ENCODE data around the gene SYT1.
A peak's percentile ranks its signal among the peaks of the same experiment; 100 is the strongest.
"Not testable (repeated sequence)": the region's sequence is repeated elsewhere in the genome, so short reads cannot be mapped to it uniquely, and the experiment has no call there.

SYT1 gene

DNA sequence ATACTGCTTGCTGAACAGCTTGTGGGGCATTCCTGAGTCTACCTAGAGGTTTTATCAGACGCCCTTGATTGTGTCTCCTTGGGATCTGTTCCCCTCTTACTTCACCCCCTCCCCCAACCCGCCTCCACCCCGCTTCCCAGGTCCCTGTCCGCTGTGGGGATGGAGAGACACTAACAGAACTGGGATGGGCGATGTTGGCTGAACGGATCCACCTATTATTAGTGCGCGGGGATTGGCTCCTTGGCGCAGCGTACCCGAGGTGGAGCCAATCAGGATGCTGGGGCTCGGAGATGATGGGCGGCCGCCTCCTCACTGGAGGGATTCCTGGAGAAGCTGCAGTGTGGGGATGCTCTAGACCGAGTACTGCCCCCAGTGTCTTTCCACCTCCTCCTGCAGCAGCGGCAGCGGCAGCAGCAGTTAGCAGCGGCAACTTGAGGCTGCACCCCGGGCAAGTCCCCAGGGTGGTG is at the start of gene SYT1:
Gene SYT1 (plus strand): TSS at position 372 of the 467 bp plus-strand sequence.
- Histone ChIP-seq H3K4me3 (ENCODE audit: low read depth in 1 of 2, low read length in 2 of 2) (peak within 1 kb of the TSS; percentile 62 to 73), H3K4me1 (ENCODE audit: control insufficient read depth in 1 of 2, insufficient read depth in 2 of 2, low read length in 2 of 2) (peaks cover 0 to 22% of the 10 kb centered on the region in 2 donors), H3K27ac (ENCODE audit: low read length) (no peak within 1 kb of the TSS), H3K9me3 (ENCODE audit: control insufficient read depth in 1 of 2, low read length in 2 of 2) (no peaks in the 10 kb centered on the region), H3K36me3 (ENCODE audit: control insufficient read depth in 1 of 2, insufficient read depth in 2 of 2, low read length in 2 of 2) (no peaks in the 10 kb centered on the region), H3K27me3 (ENCODE audit: low read depth, low read length) (peaks cover 9% of the 10 kb centered on the region)

DNA sequence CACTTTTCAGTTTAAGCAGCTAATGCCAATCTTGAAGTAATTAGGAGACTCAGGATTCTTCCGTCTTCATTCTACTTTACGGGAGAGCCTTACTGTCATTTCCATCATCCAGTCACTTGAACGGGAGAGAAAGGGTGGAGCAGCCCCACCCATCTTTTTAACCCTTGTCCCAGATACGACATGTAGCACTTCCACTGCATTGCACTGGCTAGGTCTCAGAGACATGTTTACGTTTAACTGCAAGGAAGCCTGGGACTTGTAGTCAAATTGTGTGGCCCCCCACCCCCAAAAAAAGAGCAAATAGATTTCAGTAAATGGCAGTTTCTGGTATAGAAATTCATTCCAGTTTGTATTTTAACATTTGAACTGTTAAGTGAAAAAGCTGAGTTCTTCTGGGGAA is 46.1 kb upstream of the SYT1 start:
- peaks cover 0 to 3% of the 10 kb centered on the region in 2 donors for H3K9me3 ChIP-seq (ENCODE audit: control insufficient read depth in 1 of 2, low read length in 2 of 2)
- no peaks in the 10 kb centered on the region for H3K36me3 ChIP-seq (ENCODE audit: control insufficient read depth in 1 of 2, insufficient read depth in 2 of 2, low read length in 2 of 2)
- no peaks in the 10 kb centered on the region for H3K4me1 ChIP-seq (ENCODE audit: control insufficient read depth in 1 of 2, insufficient read depth in 2 of 2, low read length in 2 of 2)
- no peak overlapping the region for H3K27ac ChIP-seq (ENCODE audit: low read length)
- H3K27me3 ChIP-seq (ENCODE audit: low read depth, low read length): no peaks in the 10 kb centered on the region
- no peak overlapping the region for H3K4me3 ChIP-seq (ENCODE audit: low read depth in 1 of 2, low read length in 2 of 2)

DNA sequence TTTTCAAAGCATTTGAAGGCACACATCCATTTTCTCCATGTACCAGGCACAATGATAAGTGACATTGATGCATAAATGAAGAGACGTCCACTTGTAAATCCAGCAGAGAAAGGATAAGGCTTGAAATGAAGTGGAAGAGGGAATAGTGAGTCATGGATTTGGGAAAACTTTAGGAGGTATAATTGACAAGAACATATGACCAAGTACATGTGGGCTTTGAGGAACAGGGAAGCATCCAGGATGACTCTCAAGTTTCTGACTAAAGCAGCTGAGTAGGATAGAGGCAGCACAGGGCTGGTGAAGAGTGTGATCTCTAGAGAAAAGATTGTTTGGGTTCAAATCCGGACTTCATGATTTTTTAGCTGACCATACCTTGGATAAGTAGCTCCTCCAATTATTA is 43.6 kb upstream of the SYT1 start:
- Histone ChIP-seq H3K27me3 (ENCODE audit: low read depth, low read length) (no peaks in the 10 kb centered on the region), H3K27ac (ENCODE audit: low read length) (no peak overlapping the region), H3K4me3 (ENCODE audit: low read depth in 1 of 2, low read length in 2 of 2) (no peak overlapping the region), H3K36me3 (ENCODE audit: control insufficient read depth in 1 of 2, insufficient read depth in 2 of 2, low read length in 2 of 2) (no peaks in the 10 kb centered on the region), H3K4me1 (ENCODE audit: control insufficient read depth in 1 of 2, insufficient read depth in 2 of 2, low read length in 2 of 2) (no peaks in the 10 kb centered on the region), H3K9me3 (ENCODE audit: control insufficient read depth in 1 of 2, low read length in 2 of 2) (peaks cover 0 to 1% of the 10 kb centered on the region in 2 donors)

DNA sequence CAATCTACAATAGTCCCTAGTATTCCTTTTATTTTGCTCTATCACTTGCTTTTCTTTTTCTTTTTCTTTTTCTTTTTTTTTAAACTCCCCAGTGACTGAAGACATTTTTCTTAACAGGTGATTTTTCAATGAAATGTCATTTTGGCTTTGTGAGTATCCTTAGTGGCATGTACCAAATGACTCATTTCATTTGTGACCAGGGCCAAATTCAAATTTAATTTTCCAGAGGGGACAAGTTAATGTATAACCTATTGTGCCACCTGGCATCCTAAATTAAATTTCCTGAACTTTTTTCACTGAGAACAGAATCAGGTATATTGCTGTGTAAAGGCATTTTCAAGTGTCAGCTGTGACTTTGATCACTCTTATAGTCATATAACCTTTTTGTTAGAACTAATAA is 39.7 kb upstream of the SYT1 start:
- no peaks in the 10 kb centered on the region for H3K36me3 ChIP-seq (ENCODE audit: control insufficient read depth in 1 of 2, insufficient read depth in 2 of 2, low read length in 2 of 2)
- no peak overlapping the region for H3K27ac ChIP-seq (ENCODE audit: low read length)
- H3K4me3 ChIP-seq (ENCODE audit: low read depth in 1 of 2, low read length in 2 of 2): no peak overlapping the region
- H3K9me3 ChIP-seq (ENCODE audit: control insufficient read depth in 1 of 2, low read length in 2 of 2): no peaks in the 10 kb centered on the region
- H3K27me3 ChIP-seq (ENCODE audit: low read depth, low read length): no peaks in the 10 kb centered on the region
- no peaks in the 10 kb centered on the region for H3K4me1 ChIP-seq (ENCODE audit: control insufficient read depth in 1 of 2, insufficient read depth in 2 of 2, low read length in 2 of 2)

DNA sequence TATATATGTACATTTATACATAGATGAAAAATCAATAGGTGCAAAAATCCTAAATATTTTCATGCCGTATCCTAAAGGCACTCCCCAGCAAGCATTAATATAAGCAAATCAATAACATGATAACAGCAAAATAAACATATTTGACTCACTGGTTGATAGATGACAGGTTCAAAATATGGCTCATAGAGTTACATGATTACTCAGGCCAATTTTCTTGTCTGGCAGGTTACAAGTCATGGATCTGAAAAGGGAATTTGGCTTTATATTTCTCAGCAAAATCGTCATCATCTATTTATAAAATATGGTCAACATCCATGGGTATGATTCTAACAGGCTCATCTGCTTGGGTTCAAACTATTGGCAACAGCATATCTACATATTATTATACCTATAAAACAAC is 34.9 kb upstream of the SYT1 start:
- no peaks in the 10 kb centered on the region for H3K27me3 ChIP-seq (ENCODE audit: low read depth, low read length)
- no peaks in the 10 kb centered on the region for H3K4me1 ChIP-seq (ENCODE audit: control insufficient read depth in 1 of 2, insufficient read depth in 2 of 2, low read length in 2 of 2)

DNA sequence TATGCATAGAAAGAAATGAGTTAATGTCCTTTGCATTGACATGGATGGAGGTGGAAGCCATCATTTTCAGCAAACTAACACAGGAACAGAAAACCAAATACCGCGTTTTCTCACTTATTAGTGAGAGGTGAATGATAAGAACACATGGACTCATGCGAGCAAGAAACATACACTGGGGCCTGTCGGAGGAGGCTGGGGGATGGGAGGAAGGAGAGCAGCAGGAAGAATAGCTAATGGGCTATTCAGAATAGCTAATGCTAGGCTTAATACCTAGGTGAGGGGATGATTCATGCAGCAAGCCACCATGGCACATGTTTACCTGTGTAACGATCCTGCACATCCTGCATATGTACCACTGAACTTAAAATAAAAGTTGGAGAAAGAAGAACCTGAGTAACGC is 29.1 kb upstream of the SYT1 start:
- H3K9me3 ChIP-seq (ENCODE audit: control insufficient read depth in 1 of 2, low read length in 2 of 2): no peaks in the 10 kb centered on the region
- H3K27ac ChIP-seq (ENCODE audit: low read length): no peak overlapping the region
- H3K27me3 ChIP-seq (ENCODE audit: low read depth, low read length): no peaks in the 10 kb centered on the region
- no peaks in the 10 kb centered on the region for H3K36me3 ChIP-seq (ENCODE audit: control insufficient read depth in 1 of 2, insufficient read depth in 2 of 2, low read length in 2 of 2)
- H3K4me3 ChIP-seq (ENCODE audit: low read depth in 1 of 2, low read length in 2 of 2): no peak overlapping the region
- H3K4me1 ChIP-seq (ENCODE audit: control insufficient read depth in 1 of 2, insufficient read depth in 2 of 2, low read length in 2 of 2): no peaks in the 10 kb centered on the region

More for the DNA sequence above, 34.9 kb upstream of the SYT1 start:
- H3K4me3 ChIP-seq (ENCODE audit: low read depth in 1 of 2, low read length in 2 of 2): no peak overlapping the region
- no peak overlapping the region for H3K27ac ChIP-seq (ENCODE audit: low read length)
- no peaks in the 10 kb centered on the region for H3K9me3 ChIP-seq (ENCODE audit: control insufficient read depth in 1 of 2, low read length in 2 of 2)
- no peaks in the 10 kb centered on the region for H3K36me3 ChIP-seq (ENCODE audit: control insufficient read depth in 1 of 2, insufficient read depth in 2 of 2, low read length in 2 of 2)

DNA sequence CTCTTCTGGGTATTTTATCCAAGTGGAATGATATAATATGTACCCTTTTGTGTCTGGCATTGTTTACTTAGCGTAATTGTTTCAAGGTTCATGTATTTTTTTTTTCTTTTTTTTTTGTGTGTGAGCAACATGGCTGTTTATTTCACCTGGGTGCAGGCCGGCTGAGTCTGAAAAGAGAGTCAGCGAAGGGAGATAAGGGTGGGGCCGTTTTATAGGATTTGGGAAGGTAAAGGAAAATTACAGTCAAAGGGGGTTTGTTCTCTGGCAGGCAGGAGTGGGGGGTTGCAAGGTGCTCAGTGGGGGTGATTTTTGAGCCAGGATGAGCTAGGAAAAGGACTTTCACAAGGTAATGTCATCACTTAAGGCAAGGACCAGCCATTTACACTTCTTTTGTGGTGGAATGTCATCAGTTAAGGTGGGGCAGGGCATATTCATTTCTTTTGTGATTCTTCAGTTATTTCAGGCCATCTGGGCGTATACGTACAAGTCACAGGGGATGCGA is 24.0 kb upstream of the SYT1 start:
- H3K4me1 ChIP-seq (ENCODE audit: control insufficient read depth in 1 of 2, insufficient read depth in 2 of 2, low read length in 2 of 2); H3K27ac ChIP-seq (ENCODE audit: low read length); H3K4me3 ChIP-seq (ENCODE audit: low read depth in 1 of 2, low read length in 2 of 2); H3K9me3 ChIP-seq (ENCODE audit: control insufficient read depth in 1 of 2, low read length in 2 of 2); H3K27me3 ChIP-seq (ENCODE audit: low read depth, low read length); H3K36me3 ChIP-seq (ENCODE audit: control insufficient read depth in 1 of 2, insufficient read depth in 2 of 2, low read length in 2 of 2): not testable (repeated sequence)

DNA sequence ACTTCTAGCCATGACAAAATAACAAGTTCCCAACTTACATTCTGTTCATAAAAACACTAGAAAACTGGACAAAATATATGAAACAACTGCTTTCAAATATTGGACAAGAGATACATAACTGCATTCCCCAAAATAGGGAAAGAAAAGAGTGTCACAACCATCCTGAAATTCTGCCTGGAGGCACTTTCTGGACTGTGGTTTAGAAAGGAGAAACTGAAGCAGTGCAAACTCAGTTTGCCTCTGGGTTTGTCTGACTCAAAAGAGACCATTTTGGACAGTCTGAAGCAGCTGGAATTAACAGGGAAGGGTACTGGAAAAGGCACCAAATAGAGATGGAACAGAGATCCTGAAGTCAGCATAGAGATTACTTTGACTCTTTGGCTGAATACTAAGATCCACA is 11.3 kb upstream of the SYT1 start:
- Histone ChIP-seq H3K4me1 (ENCODE audit: control insufficient read depth in 1 of 2, insufficient read depth in 2 of 2, low read length in 2 of 2) (no peaks in the 10 kb centered on the region), H3K27ac (ENCODE audit: low read length) (no peak overlapping the region)

DNA sequence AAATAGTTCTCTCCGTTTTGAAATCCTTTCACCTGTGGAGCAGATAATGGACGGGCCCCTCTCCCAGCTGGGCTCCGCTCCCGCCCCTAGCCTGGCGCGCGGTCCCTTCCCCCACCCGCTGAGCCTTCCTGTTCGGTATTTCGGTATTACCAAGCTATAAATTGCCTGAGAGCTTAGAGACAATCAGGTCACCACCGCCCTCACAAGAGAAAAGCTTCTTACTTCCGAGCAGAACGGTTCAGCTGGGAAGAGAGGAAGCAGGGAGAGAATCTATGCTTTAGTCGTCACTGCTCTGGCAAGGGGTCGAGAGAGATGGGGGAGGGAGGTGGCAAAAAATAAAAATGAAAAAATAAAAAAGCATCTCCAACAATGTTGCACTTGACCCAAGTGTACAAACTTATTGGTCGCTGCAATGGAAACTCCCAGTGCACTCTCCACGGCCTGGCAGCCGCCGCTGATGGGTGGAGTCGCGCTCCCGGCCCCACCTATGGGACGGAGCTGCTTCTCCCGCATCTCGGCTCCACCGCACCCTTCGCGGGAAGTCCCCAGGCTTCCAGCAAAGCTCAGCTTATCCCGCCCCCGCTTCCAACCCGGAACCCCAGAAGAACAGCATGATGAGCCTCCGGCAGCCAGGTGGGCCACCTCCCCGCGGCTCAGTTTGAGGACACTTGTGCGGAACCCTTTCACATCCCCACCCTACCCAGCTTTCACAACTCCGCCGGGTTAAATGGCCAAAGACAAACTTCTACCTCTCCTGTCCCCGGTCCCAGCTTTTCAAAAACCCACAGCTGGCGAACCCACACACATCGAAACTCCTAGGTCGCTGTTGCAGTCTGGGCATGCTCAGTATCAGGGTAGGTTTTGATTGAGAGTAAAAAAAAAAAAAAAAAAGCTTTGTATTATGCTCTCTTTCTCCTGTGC is 832 bp upstream of the SYT1 start:
- H3K4me1 ChIP-seq (ENCODE audit: control insufficient read depth in 1 of 2, insufficient read depth in 2 of 2, low read length in 2 of 2): peaks cover 0 to 22% of the 10 kb centered on the region in 2 donors
- H3K27me3 ChIP-seq (ENCODE audit: low read depth, low read length): peaks cover 9% of the 10 kb centered on the region
- no peaks in the 10 kb centered on the region for H3K9me3 ChIP-seq (ENCODE audit: control insufficient read depth in 1 of 2, low read length in 2 of 2)
- H3K4me3 ChIP-seq (ENCODE audit: low read depth in 1 of 2, low read length in 2 of 2): peak overlapping the region; percentile 62 to 73
- no peak overlapping the region for H3K27ac ChIP-seq (ENCODE audit: low read length)
- H3K36me3 ChIP-seq (ENCODE audit: control insufficient read depth in 1 of 2, insufficient read depth in 2 of 2, low read length in 2 of 2): no peaks in the 10 kb centered on the region

More for the DNA sequence above, 11.3 kb upstream of the SYT1 start:
- Histone ChIP-seq H3K27me3 (ENCODE audit: low read depth, low read length) (no peaks in the 10 kb centered on the region), H3K9me3 (ENCODE audit: control insufficient read depth in 1 of 2, low read length in 2 of 2) (peaks cover 0 to 9% of the 10 kb centered on the region in 2 donors), H3K4me3 (ENCODE audit: low read depth in 1 of 2, low read length in 2 of 2) (no peak overlapping the region), H3K36me3 (ENCODE audit: control insufficient read depth in 1 of 2, insufficient read depth in 2 of 2, low read length in 2 of 2) (no peaks in the 10 kb centered on the region)

DNA sequence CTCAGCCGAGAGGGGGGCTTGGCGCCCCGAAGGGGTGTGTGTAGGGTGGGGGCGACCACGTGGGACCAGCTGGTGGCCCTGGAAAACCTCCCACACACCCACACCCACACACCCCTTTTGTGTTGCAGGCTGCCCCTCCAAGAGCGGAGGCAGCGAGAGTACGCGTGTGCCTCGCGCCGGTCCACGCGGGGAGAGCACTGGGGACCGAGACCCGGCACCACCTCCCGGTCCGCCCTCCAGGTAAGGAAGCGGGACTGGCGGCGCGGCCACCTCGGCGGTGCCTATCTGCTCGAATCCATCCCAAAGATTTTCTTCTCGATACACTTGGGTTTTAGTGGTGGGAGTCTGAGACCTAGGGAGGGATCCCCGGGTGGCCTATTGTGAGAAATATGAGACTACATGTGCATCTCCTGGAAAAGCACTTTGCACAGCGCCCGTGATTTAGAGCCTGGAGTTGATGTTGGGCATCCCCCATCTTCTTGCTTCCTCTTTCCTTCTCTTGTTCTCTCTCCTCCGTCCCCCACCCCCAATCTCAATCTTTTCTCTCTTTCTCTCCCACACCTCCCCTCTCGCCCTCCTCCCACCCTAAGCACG is 393 bp downstream of the SYT1 start:
- peaks cover 9% of the 10 kb centered on the region for H3K27me3 ChIP-seq (ENCODE audit: low read depth, low read length)
- H3K4me1 ChIP-seq (ENCODE audit: control insufficient read depth in 1 of 2, insufficient read depth in 2 of 2, low read length in 2 of 2): peaks cover 0 to 22% of the 10 kb centered on the region in 2 donors
- no peak overlapping the region for H3K27ac ChIP-seq (ENCODE audit: low read length)
- peak overlapping the region in 1 of 2 donors; percentile 73 for H3K4me3 ChIP-seq (ENCODE audit: low read depth in 1 of 2, low read length in 2 of 2)
- H3K9me3 ChIP-seq (ENCODE audit: control insufficient read depth in 1 of 2, low read length in 2 of 2): no peaks in the 10 kb centered on the region
- H3K36me3 ChIP-seq (ENCODE audit: control insufficient read depth in 1 of 2, insufficient read depth in 2 of 2, low read length in 2 of 2): no peaks in the 10 kb centered on the region

DNA sequence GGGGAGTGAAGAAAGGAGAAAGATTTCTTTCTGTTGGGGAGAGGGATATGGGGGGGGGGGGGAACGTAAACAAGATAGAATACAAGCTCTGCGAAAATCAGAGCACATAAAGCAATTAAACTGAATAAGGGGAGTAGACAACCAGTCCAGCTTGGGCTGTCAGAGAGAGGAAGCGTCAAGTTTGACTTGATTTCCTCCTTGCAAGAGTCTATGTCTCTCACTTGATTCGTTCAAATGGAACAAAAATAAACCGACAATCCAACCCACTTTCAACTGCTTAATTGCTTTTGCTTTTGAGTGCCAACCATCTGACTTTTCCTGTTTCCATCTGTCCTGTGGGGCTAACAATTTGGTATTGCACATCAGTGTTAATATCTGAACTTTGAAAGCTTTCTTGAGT is 942 bp downstream of the SYT1 start:
- Histone ChIP-seq H3K27me3 (ENCODE audit: low read depth, low read length) (peaks cover 9% of the 10 kb centered on the region), H3K27ac (ENCODE audit: low read length) (no peak overlapping the region), H3K36me3 (ENCODE audit: control insufficient read depth in 1 of 2, insufficient read depth in 2 of 2, low read length in 2 of 2) (no peaks in the 10 kb centered on the region), H3K4me3 (ENCODE audit: low read depth in 1 of 2, low read length in 2 of 2) (peak overlapping the region in 1 of 2 donors; percentile 73), H3K4me1 (ENCODE audit: control insufficient read depth in 1 of 2, insufficient read depth in 2 of 2, low read length in 2 of 2) (peaks cover 0 to 22% of the 10 kb centered on the region in 2 donors), H3K9me3 (ENCODE audit: control insufficient read depth in 1 of 2, low read length in 2 of 2) (no peaks in the 10 kb centered on the region)
